NCI-H1105 (cell line): Measurements from ENCODE around the gene CDK11A.
"Not testable (repeated sequence)": the region's sequence is repeated elsewhere in the genome, so short reads cannot be mapped to it uniquely, and the experiment has no call there.

Source experiments
- DNase-seq: peaks from one replicate; lab custom pipeline; 2025; lab: John Stamatoyannopoulos, UW

Gene CDK11A

GRCh38 chr1:1662392-1662791, 61.8 kb downstream of the CDK11A start:
- DNase-seq, result not testable (repeated sequence)

- peak; percentile 84 for DNase-seq
Measured at GRCh38 chr1:1658583-1659549, 65.3 kb downstream of the CDK11A start, which contains the start of gene CDK11B. Gene CDK11B, minus strand, starts transcription at chr1:1659004. Its CDS starts 1,519 bp downstream, at chr1:1657485.
